Pancreas (tissue), 10 donors: Measurements from ENCODE around the gene SFT2D1. TPM values are rescaled to one million over a fixed set of nuclear protein-coding genes. Genes with fewer than 3 reads are reported as not detected.
A peak's percentile ranks its signal among the peaks of the same experiment; 100 is the strongest.

Experiments
- ATAC-seq, 4 donors: fragments of 200-7000 bp; cut with Tn5 transposase; one replicate each; pipeline versions ENCODE4 v1.8.0 to v1.9.1; 2020; ENCODE audit warnings: mild to moderate bottlenecking in 4 of 4, moderate library complexity in 4 of 4
- DNase-seq, 6 donors: peaks; one replicate each; pipeline ENCODE4 v3.0.0-alpha.2; 2020
- FAIRE-seq: peaks from 2 replicates; lab custom pipeline; 2012; peaks lifted over from hg19 to GRCh38; lab: Jason Lieb, UNC
- H3K27ac ChIP-seq, 4 donors: fragments of 200-600 bp; sonication (generic); 1 replicate in 3 of 4; 2 replicates in 1 of 4; pipeline versions ENCODE4 v1.5.0 to v1.8.0; 2020
- H3K27me3 ChIP-seq, 4 donors: fragments of 200-600 bp; one replicate each; pipeline ENCODE4 v1.8.0; 2021
- H3K36me3 ChIP-seq, 3 donors: fragments of 200-600 bp; sonication (generic) in 1 of 3; one replicate each; pipeline versions ENCODE4 v1.5.0 to v1.8.0; 2020 to 2021
- H3K4me1 ChIP-seq, 3 donors: fragments of 200-600 bp; one replicate each; pipeline ENCODE4 v1.8.0; 2021
- H3K4me3 ChIP-seq, 4 donors: fragments of 200-600 bp; sonication (generic) in 2 of 4; one replicate each; pipeline versions ENCODE4 v1.5.0 to v1.8.0; 2020 to 2021
- H3K9me3 ChIP-seq, 4 donors: fragments of 200-600 bp; one replicate each; pipeline ENCODE4 v1.8.0; 2021
- CTCF ChIP-seq, 4 donors: fragments of 200-600 bp; sonication (generic) in 3 of 4; IDR thresholded peaks; one replicate each; pipeline versions ENCODE4 v1.5.0 to v1.8.0; 2021; ENCODE audit warnings: antibody characterized with exemption in 4 of 4
- WGBS, 2 donors: extraction: QIAGEN DNeasy Blood & Tissue Kit; methylation state at CpG; one replicate each; pipeline ENCODE4 v1.1.7; 2013; 5-methylcytosine and 5-hydroxymethylcytosine counted together
- intact Hi-C, 3 donors: fragments of 100-400 bp; cut with DNase I; formaldehyde crosslinking; loops; one replicate each; pipeline versions ENCODE4 v1.11.1 to v1.14.2; 2022
- polyA plus RNA-seq, 2 donors: library from polyadenylated mRNA; stranded (reverse); fragments of 200-250 nt; gene quantifications; one replicate each; pipeline ENCODE4 v1.2.3, GENCODE V29; 2013
- total RNA-seq, 6 donors: library from RNA; stranded (reverse); fragmentation: NEBNext Ultra II Directional in 4 of 6; extraction: Animal tissue kit (Norgen Biotek cat#: 25700) in 4 of 6; gene quantifications; one replicate each; pipeline versions ENCODE4 v1.2.1 to v1.2.4, GENCODE V29; 2021 to 2023
- donor health status: healthy with polysubstance abuse.
- donor health status: DM: no; HTN: no; CAD: no; lungs with moderate emphysema.
- donor health status: DM: no; HTN: no; CAD: no.
- donor health status: control.
- donor health status: control.
- donor health status: Bipolar disorder and iron deficiency.
- donor health status: DM: yes; HTN: yes; CAD: no.
- donor health status: DM: no; HTN: no; CAD: no.
- donor health status: DM: no; HTN: no; CAD: no.
- donor health status: DM: yes; HTN: yes; CAD: no.

SFT2D1 gene
- total and polyA plus RNA-seq, 8 donors, result 14.5 to 38.9 (median 24.7) TPM

- Histone ChIP-seq H3K4me1 (peaks cover 13 to 20% (median 14%) of the 10 kb centered on the region in 3 donors), H3K36me3 (no peaks in the 10 kb centered on the region), H3K9me3 (no peaks in the 10 kb centered on the region), H3K4me3 (no peak overlapping the region), H3K27ac (no peak overlapping the region), H3K27me3 (no peaks in the 10 kb centered on the region)
- no peak for FAIRE-seq
- DNase-seq, result no peak
- ATAC-seq, result no peak
- intact Hi-C loops, result no loop called here
- 94 to 97% methylated on average over 8 of the region's 8 CpGs for WGBS, 2 donors
- no peak for TF ChIP-seq CTCF (IDR thresholded peaks at IDR 0.05)
Observed at GRCh38 chr6:166344240-166344639, 1.9 kb upstream of the SFT2D1 start.

- Histone ChIP-seq H3K27me3 (no peaks in the 10 kb centered on the region), H3K36me3 (no peaks in the 10 kb centered on the region), H3K9me3 (no peaks in the 10 kb centered on the region), H3K4me1 (peaks cover 13 to 20% (median 14%) of the 10 kb centered on the region in 3 donors), H3K4me3 (peak overlapping the region; percentile 88 to 100 (median 92)), H3K27ac (peak overlapping the region; percentile 75 to 89 (median 83))
- no peak for TF ChIP-seq CTCF (IDR thresholded peaks at IDR 0.05)
- WGBS, 2 donors, result 0 to 2% methylated on average over 3 of the region's 3 CpGs
- peak in 3 of 4 donors; percentile 7 to 19 (median 13) for ATAC-seq
- intact Hi-C loops, result no loop called here
- no peak for FAIRE-seq
- no peak for DNase-seq
Observed at GRCh38 chr6:166343150-166343487, 774 bp upstream of the SFT2D1 start.

- 0 to 1% methylated on average over 16 of the region's 16 CpGs for WGBS, 2 donors
Observed at GRCh38 chr6:166341977-166342348, 382 bp downstream of the SFT2D1 start.

GRCh38 chr6:166341464-166341863, 881 bp downstream of the SFT2D1 start:
- H3K9me3 ChIP-seq, result no peaks in the 10 kb centered on the region
- H3K27me3 ChIP-seq, result no peaks in the 10 kb centered on the region
- peak overlapping the region; percentile 88 to 100 (median 92) for H3K4me3 ChIP-seq
- no peak for TF ChIP-seq CTCF (IDR thresholded peaks at IDR 0.05)
- intact Hi-C loops, result no loop called here
- H3K36me3 ChIP-seq, result no peaks in the 10 kb centered on the region
- FAIRE-seq (no peak), DNase-seq (no peak), ATAC-seq (no peak)
- peaks cover 13 to 20% (median 14%) of the 10 kb centered on the region in 3 donors for H3K4me1 ChIP-seq
- no peak overlapping the region for H3K27ac ChIP-seq
- 25 to 38% methylated on average over 7 of the region's 7 CpGs for WGBS, 2 donors

More at GRCh38 chr6:166341977-166342348, 382 bp downstream of the SFT2D1 start:
- Histone ChIP-seq H3K27ac (peak overlapping the region; percentile 75 to 89 (median 83)), H3K4me1 (peaks cover 13 to 20% (median 14%) of the 10 kb centered on the region in 3 donors), H3K4me3 (peak overlapping the region; percentile 88 to 100 (median 92)), H3K27me3 (no peaks in the 10 kb centered on the region), H3K36me3 (no peaks in the 10 kb centered on the region), H3K9me3 (no peaks in the 10 kb centered on the region)
- DNase-seq (no peak), ATAC-seq (peak; percentile 8 to 34 (median 18)), FAIRE-seq (no peak)
- TF ChIP-seq CTCF (IDR thresholded peaks at IDR 0.05), result no peak
- intact Hi-C loops, result no loop called here

GRCh38 chr6:166338854-166339253, 3.5 kb downstream of the SFT2D1 start:
- no peak for ATAC-seq
- no peak for DNase-seq
- Histone ChIP-seq H3K36me3 (no peaks in the 10 kb centered on the region), H3K4me3 (no peak overlapping the region), H3K9me3 (no peaks in the 10 kb centered on the region), H3K4me1 (peaks cover 13 to 20% (median 14%) of the 10 kb centered on the region in 3 donors), H3K27me3 (no peaks in the 10 kb centered on the region), H3K27ac (no peak overlapping the region)
- no peak for FAIRE-seq
- intact Hi-C loops, result no loop called here
- TF ChIP-seq CTCF (IDR thresholded peaks at IDR 0.05), result no peak
- 95 to 98% methylated on average over 9 of the region's 9 CpGs for WGBS, 2 donors
